H1 (cell line): ENCODE results near the gene STX18. TPM values are rescaled to one million over a fixed set of nuclear protein-coding genes. Genes with fewer than 3 reads are reported as not detected.

ENCODE experiments used
- CTCF ChIA-PET: fragments of 300-600 bp; sonication (Branson Sonifier 250); formaldehyde crosslinking; loops from one replicate; lab custom pipeline; 2021; ENCODE audit not compliant: partially characterized antibody; lab: Charles Lee
- POLR2A ChIA-PET: fragments of 300-600 bp; sonication (Branson Sonifier 250); formaldehyde crosslinking; loops from one replicate; lab custom pipeline; 2021; ENCODE audit warnings: inconsistent platforms; ENCODE audit not compliant: partially characterized antibody; lab: Charles Lee
- DNase-seq, 2 experiments: peaks; one replicate each; pipeline versions ENCODE4 v3.0.0 to v3.0.0-alpha.2; 2010 to 2022; ENCODE audit warnings: low spot score in 2 of 2, low read depth in 1 of 2, mixed read lengths in 1 of 2
- FAIRE-seq: peaks from 2 replicates; lab custom pipeline; 2011; peaks lifted over from hg19 to GRCh38; lab: Jason Lieb, UNC
- H2AFZ ChIP-seq: 2 replicates; pipeline ENCODE4 v1.8.1; 2012; ENCODE audit warnings: low read length, inconsistent platforms
- H2AK5ac ChIP-seq: 2 replicates; pipeline ENCODE4 v1.6.1; 2013; ENCODE audit warnings: low read depth, low read length
- H2BK120ac ChIP-seq: replicated peaks from 2 replicates; pipeline ENCODE3; 2013; ENCODE audit warnings: low read depth, low read length, inconsistent platforms
- H2BK12ac ChIP-seq: 2 replicates; pipeline ENCODE4 v1.6.1; 2013; ENCODE audit warnings: low read depth, low read length
- H2BK15ac ChIP-seq: 2 replicates; pipeline ENCODE4 v1.6.1; 2013; ENCODE audit warnings: low read length
- H2BK20ac ChIP-seq: 2 replicates; pipeline ENCODE4 v1.6.1; 2013; ENCODE audit warnings: low read length
- H2BK5ac ChIP-seq: 2 replicates; pipeline ENCODE4 v1.6.1; 2013; ENCODE audit warnings: low read depth, low read length
- H3K14ac ChIP-seq: 2 replicates; pipeline ENCODE4 v1.6.1; 2013; ENCODE audit warnings: inconsistent platforms; ENCODE audit not compliant: insufficient read length
- H3K18ac ChIP-seq: 2 replicates; pipeline ENCODE4 v1.6.1; 2013; ENCODE audit warnings: low read length; ENCODE audit errors: extremely low read depth
- H3K23ac ChIP-seq: 2 replicates; pipeline ENCODE4 v1.6.1; 2013; ENCODE audit warnings: inconsistent platforms; ENCODE audit not compliant: insufficient read length
- H3K23me2 ChIP-seq: 2 replicates; pipeline ENCODE4 v1.6.1; 2013; ENCODE audit warnings: low read depth, low read length
- H3K27ac ChIP-seq: 2 replicates; pipeline ENCODE4 v1.6.1; 2011; ENCODE audit warnings: low read depth, low read length, inconsistent platforms
- H3K27me3 ChIP-seq, 4 experiments: replicated peaks in 1 of 4; 1 replicate in 1 of 4; 2 replicates in 3 of 4; pipeline versions ENCODE4 v1.6.1 to v1.8.1; 2011 to 2013; ENCODE audit warnings: low read length in 3 of 4, mild to moderate bottlenecking in 3 of 4, inconsistent platforms in 2 of 4, mixed read lengths in 2 of 4, moderate library complexity in 1 of 4; ENCODE audit not compliant: control insufficient read depth in 3 of 4, insufficient read depth in 3 of 4; ENCODE audit errors: extremely low read depth in 1 of 4
- H3K36me3 ChIP-seq, 4 experiments: 2 replicates each; pipeline versions ENCODE4 v1.6.1 to v1.8.1; 2011 to 2013; ENCODE audit warnings: mild to moderate bottlenecking in 4 of 4, low read length in 3 of 4, moderate library complexity in 2 of 4, control low read depth in 1 of 4, inconsistent platforms in 1 of 4; ENCODE audit not compliant: insufficient read depth in 4 of 4, control insufficient read depth in 2 of 4
- H3K4ac ChIP-seq: replicated peaks from 2 replicates; pipeline ENCODE3; 2013; ENCODE audit warnings: low read length, low read depth, mixed read lengths, inconsistent platforms; ENCODE audit not compliant: insufficient read length
- H3K4me1 ChIP-seq, 4 experiments: replicated peaks in 1 of 4; 1 replicate in 1 of 4; 2 replicates in 3 of 4; pipeline versions ENCODE4 v1.6.1 to v1.8.1; 2011 to 2013; ENCODE audit warnings: low read length in 3 of 4, inconsistent platforms in 2 of 4, mixed read lengths in 1 of 4; ENCODE audit not compliant: insufficient read depth in 4 of 4, control insufficient read depth in 3 of 4
- H3K4me2 ChIP-seq, 2 experiments: 2 replicates each; pipeline versions ENCODE4 v1.6.1 to v1.8.1; 2011 to 2013; ENCODE audit warnings: low read depth in 2 of 2, low read length in 2 of 2, control low read depth in 1 of 2, inconsistent platforms in 1 of 2, mild to moderate bottlenecking in 1 of 2; ENCODE audit not compliant: insufficient read depth in 1 of 2
- H3K4me3 ChIP-seq, 4 experiments: fragments of 200-600, 300-600 bp in 1 of 4; sonication (generic), shearing (Covaris generic), sonication (Bioruptor Twin) in 1 of 4; 2 replicates each; pipeline versions ENCODE4 v1.5.1 to v1.8.1; 2011 to 2016; ENCODE audit warnings: low read length in 4 of 4, low read depth in 3 of 4, control low read depth in 2 of 4, inconsistent platforms in 2 of 4, mild to moderate bottlenecking in 2 of 4, mixed read lengths in 1 of 4, moderate library complexity in 1 of 4; ENCODE audit not compliant: insufficient read depth in 2 of 4; ENCODE audit errors: extremely low read depth in 1 of 4
- H3K56ac ChIP-seq: replicated peaks from 2 replicates; pipeline ENCODE3; 2013; ENCODE audit warnings: low read depth, mild to moderate bottlenecking, mixed read lengths, low read length, inconsistent platforms; ENCODE audit not compliant: insufficient read length
- H3K79me1 ChIP-seq: 2 replicates; pipeline ENCODE4 v1.6.1; 2013; ENCODE audit warnings: low read depth, low read length, control low read depth
- H3K79me2 ChIP-seq, 2 experiments: 2 replicates each; pipeline versions ENCODE4 v1.6.1 to v1.8.1; 2012 to 2013; ENCODE audit warnings: low read length in 2 of 2, mild to moderate bottlenecking in 2 of 2, inconsistent platforms in 1 of 2; ENCODE audit not compliant: insufficient read depth in 2 of 2, control insufficient read depth in 1 of 2
- H3K9ac ChIP-seq, 4 experiments: replicated peaks in 1 of 4; 1 replicate in 1 of 4; 2 replicates in 3 of 4; pipeline versions ENCODE4 v1.6.1 to v1.8.1; 2011 to 2013; ENCODE audit warnings: low read depth in 3 of 4, low read length in 3 of 4, control low read depth in 2 of 4, mild to moderate bottlenecking in 2 of 4, moderate library complexity in 2 of 4, inconsistent platforms in 1 of 4; ENCODE audit errors: extremely low read depth in 1 of 4
- H3K9me3 ChIP-seq, 2 experiments: 2 replicates each; pipeline versions ENCODE4 v1.6.1 to v1.8.1; 2012 to 2013; ENCODE audit warnings: mild to moderate bottlenecking in 2 of 2, moderate library complexity in 2 of 2, control low read depth in 1 of 2, inconsistent platforms in 1 of 2, low read depth in 1 of 2, low read length in 1 of 2, mixed read lengths in 1 of 2; ENCODE audit not compliant: insufficient read depth in 2 of 2
- H4K20me1 ChIP-seq, 2 experiments: replicated peaks in 1 of 2; 2 replicates each; pipeline versions ENCODE3 to v1.8.1; 2011 to 2013; ENCODE audit warnings: inconsistent platforms in 2 of 2, low read length in 2 of 2, mild to moderate bottlenecking in 1 of 2; ENCODE audit not compliant: insufficient read depth in 2 of 2, control insufficient read depth in 1 of 2
- H4K5ac ChIP-seq: 2 replicates; pipeline ENCODE4 v1.6.1; 2013; ENCODE audit warnings: low read length, low read depth, mixed read lengths, inconsistent platforms; ENCODE audit not compliant: insufficient read length
- H4K8ac ChIP-seq: 2 replicates; pipeline ENCODE4 v1.8.0; 2013; ENCODE audit warnings: mild to moderate bottlenecking, moderate library complexity, low read length, inconsistent platforms; ENCODE audit not compliant: insufficient read depth; ENCODE audit errors: extremely low read depth
- H4K91ac ChIP-seq: replicated peaks from 2 replicates; pipeline ENCODE3; 2013; ENCODE audit warnings: low read length, mixed read lengths, inconsistent platforms; ENCODE audit not compliant: insufficient read length
- CBX5 ChIP-seq: fragments of 300-800, 300-1000 bp; sonication (generic); IDR thresholded peaks from 2 replicates; pipeline ENCODE4 v1.7.1; 2016; ENCODE audit warnings: antibody characterized with exemption, low read length, low read depth
- CBX8 ChIP-seq: fragments of 300-800, 300-1000 bp; sonication (generic); IDR thresholded peaks from 2 replicates; pipeline ENCODE4 v1.7.1; 2016; ENCODE audit warnings: low read depth, low read length, borderline replicate concordance
- GABPA ChIP-seq: IDR thresholded peaks from 2 replicates; pipeline ENCODE4 v1.6.1; 2011; ENCODE audit warnings: mild to moderate bottlenecking, low read length, moderate library complexity, borderline replicate concordance; ENCODE audit not compliant: insufficient read depth
- GTF2F1 ChIP-seq: IDR thresholded peaks from 2 replicates; pipeline ENCODE4 v1.6.1; 2012; ENCODE audit warnings: low read depth, low read length, improper control_type of control experiment, borderline replicate concordance
- HDAC2 ChIP-seq, 2 experiments: fragments of 300-600 bp in 1 of 2; sonication (generic) in 1 of 2; IDR thresholded peaks; 2 replicates each; pipeline ENCODE4 v1.6.1; 2011 to 2012; ENCODE audit warnings: low read depth in 2 of 2, low read length in 2 of 2, mild to moderate bottlenecking in 2 of 2, moderate library complexity in 2 of 2, borderline replicate concordance in 1 of 2, inconsistent platforms in 1 of 2
- KDM1A ChIP-seq: fragments of 200-600, 300-600 bp; sonication (generic); IDR thresholded peaks from 2 replicates; pipeline ENCODE4 v1.7.1; 2016; ENCODE audit warnings: mild to moderate bottlenecking, low read length, borderline replicate concordance
- SP2 ChIP-seq: IDR thresholded peaks from 2 replicates; pipeline ENCODE4 v1.6.1; 2012; ENCODE audit warnings: mild to moderate bottlenecking, low read length, inconsistent platforms
- TAF7 ChIP-seq: optimal IDR thresholded peaks from 2 replicates; pipeline ENCODE3; 2011; ENCODE audit warnings: low read depth, mild to moderate bottlenecking, inconsistent platforms, low read length, moderate library complexity, borderline replicate concordance
- TCF12 ChIP-seq: IDR thresholded peaks from 2 replicates; pipeline ENCODE4 v1.6.1; 2011; ENCODE audit warnings: low read depth, mild to moderate bottlenecking, low read length
- WGBS, 2 experiments: shearing (Covaris generic) in 1 of 2; methylation state at CpG; one replicate each; pipeline versions ENCODE4 v1.1.6 to v1.1.7; 2013 to 2015; ENCODE audit warnings: low lambda C conversion rate in 2 of 2, mixed read lengths in 2 of 2, inconsistent platforms in 1 of 2, low coverage in 1 of 2, missing lambda C conversion rate in 1 of 2; ENCODE audit not compliant: insufficient replicate concordance in 2 of 2, insufficient coverage in 1 of 2, insufficient read length in 1 of 2; ENCODE audit errors: extremely low coverage in 1 of 2, missing lambda C conversion rate in 1 of 2; 5-methylcytosine and 5-hydroxymethylcytosine counted together
- polyA plus RNA-seq, 7 experiments: library from polyadenylated mRNA; depleted of rRNA in 3 of 7; stranded (reverse) in 5 of 7; unstranded in 2 of 7; fragments of >200 nt in 5 of 7; fragments of 200-250 nt in 2 of 7; gene quantifications; 1 replicate in 5 of 7; 2 replicates in 1 of 7; 4 replicates in 1 of 7; pipeline versions ENCODE4 v1.2.1 to v1.2.3, GENCODE V29; 2011 to 2013; ENCODE audit warnings: missing spikeins in 2 of 7, mixed read lengths in 2 of 7
- total RNA-seq: library from RNA; stranded (reverse); fragmentation: NEBNext Ultra II Directional; extraction: Animal tissue kit (Norgen Biotek cat#: 25700); gene quantifications from 2 replicates; pipeline ENCODE4 v1.2.1, GENCODE V29; 2021

Gene STX18
- total and polyA plus RNA-seq, 2 of the 8 experiments (the other 6 are each of a cell fraction or from before 2014, with no cell fraction given) = 14.6 to 18.3 TPM

GRCh38 chr4:4395371-4395770 lies 146.5 kb downstream of the STX18 start:
- Histone ChIP-seq H2BK20ac (no peak overlapping the region), H4K8ac (no peak overlapping the region), H3K9ac (no peak overlapping the region), H4K91ac (no peak overlapping the region), H3K27me3 (no peaks in the 10 kb centered on the region), H3K36me3 (peaks cover 2 to 9% (median 8%) of the 10 kb centered on the region in 4 experiments; a peak in 6 of 8 replicates), H3K4me2 (no peak overlapping the region), H2AK5ac (no peak overlapping the region), H2BK5ac (no peak overlapping the region), H2BK15ac (no peak overlapping the region), H3K23ac (no peak overlapping the region), H2AFZ (no peak overlapping the region), H3K4ac (no peak overlapping the region), H3K27ac (no peak overlapping the region), H4K20me1 (peaks cover 0 to 6% of the 10 kb centered on the region in 2 experiments), H3K56ac (no peak overlapping the region), H3K79me2 (no peaks in the 10 kb centered on the region), H2BK120ac (no peak overlapping the region), H3K4me1 (peaks cover 0 to 8% (median 5%) of the 10 kb centered on the region in 4 experiments; a peak in 4 of 7 replicates), H3K18ac (no peak overlapping the region), H4K5ac (no peak overlapping the region), H3K23me2 (no peaks in the 10 kb centered on the region), H3K4me3 (no peak overlapping the region), H2BK12ac (peak overlapping the region; percentile 31; the same call in 1 of the 2 replicates), H3K79me1 (0 out of 2 replicates have a peak, but pooled peaks cover 2% of the 10 kb centered on the region), H3K9me3 (no peaks in the 10 kb centered on the region), H3K14ac (no peak overlapping the region)
- DNase-seq (no peak), FAIRE-seq (no peak)
- TF ChIP-seq KDM1A = no peak
- no peak for TF ChIP-seq TCF12
- TF ChIP-seq CBX5 = no peak
- TF ChIP-seq SP2 = no peak
- TF ChIP-seq GTF2F1 = no peak
- TF ChIP-seq HDAC2 (IDR thresholded peaks at IDR 0.05; ENCODE audit: borderline replicate concordance in 1 of 2, low read depth in 2 of 2, low read length in 2 of 2) = no peak
- no peak for TF ChIP-seq TAF7
- no peak for TF ChIP-seq CBX8
- no peak for TF ChIP-seq GABPA
- ChIA-PET POLR2A (interaction anchor here (1.2 to 1.5 kb wide), 2 partner anchors 13 to 18 kb away, joined by 3 read pairs; no protein-coding TSS in a partner anchor), CTCF (interaction anchor here (0.7 to 3.7 kb wide), 11 partner anchors 10 to 36 kb away, joined by 3 to 20 read pairs (median 5); no protein-coding TSS in a partner anchor)
- WGBS, 2 experiments = 97% methylated on average over 9 of the region's 9 CpGs; no CpG with 5 or more reads in 1 of the 2 experiments
